Transverse colon (tissue), 4 donors: ENCODE results near the gene SHISA5. TPM values are rescaled to one million over a fixed set of nuclear protein-coding genes. Genes with fewer than 3 reads are reported as not detected.
"Not testable (repeated sequence)": the region's sequence is repeated elsewhere in the genome, so short reads cannot be mapped to it uniquely, and the experiment has no call there.

ENCODE experiments used
- DNase-seq: peaks from one replicate; pipeline ENCODE4 v3.0.0-alpha.2; 2019
- H3K27ac ChIP-seq, 4 donors: fragments of 200-600 bp; sonication (generic); 2 replicates each; pipeline ENCODE4 v1.5.1; 2016 to 2018; ENCODE audit warnings: inconsistent platforms in 4 of 4
- H3K27me3 ChIP-seq: fragments of 200-600 bp; sonication (generic); 2 replicates; pipeline ENCODE4 v1.5.1; 2017; ENCODE audit warnings: inconsistent platforms
- H3K36me3 ChIP-seq, 4 donors: fragments of 200-600 bp; sonication (generic); 2 replicates each; pipeline ENCODE4 v1.5.1; 2017 to 2019; ENCODE audit warnings: inconsistent platforms in 4 of 4
- H3K4me1 ChIP-seq, 4 donors: fragments of 200-600 bp; sonication (generic); 2 replicates each; pipeline ENCODE4 v1.5.1; 2017 to 2020; ENCODE audit warnings: inconsistent platforms in 4 of 4
- H3K4me3 ChIP-seq, 4 donors: fragments of 200-600 bp; sonication (generic); 1 replicate in 1 of 4; 2 replicates in 3 of 4; pipeline versions ENCODE4 v1.5.1 to v1.6.1; 2017 to 2019; ENCODE audit warnings: inconsistent platforms in 4 of 4
- H3K9me3 ChIP-seq, 2 donors: fragments of 200-600 bp; sonication (generic); 2 replicates each; pipeline ENCODE4 v1.5.1; 2017 to 2019; ENCODE audit warnings: inconsistent platforms in 2 of 2
- CTCF ChIP-seq, 5 experiments: fragments of 200-600 bp in 3 of 5; fragments of 450-650 bp in 2 of 5; sonication (generic) in 3 of 5; IDR thresholded peaks; 1 replicate in 2 of 5; 2 replicates in 3 of 5; pipeline ENCODE4 v1.5.1; 2016 to 2017; ENCODE audit warnings: antibody characterized with exemption in 5 of 5, inconsistent platforms in 3 of 5, mild to moderate bottlenecking in 2 of 5, moderate library complexity in 1 of 5
- EP300 ChIP-seq: sonication (generic); formaldehyde crosslinking; IDR thresholded peaks from one replicate; pipeline ENCODE4 v1.6.1; 2017; ENCODE audit warnings: antibody characterized with exemption, low read depth
- POLR2A ChIP-seq: fragments of 450-650 bp; IDR thresholded peaks from one replicate; pipeline ENCODE4 v1.6.1; 2016; ENCODE audit warnings: antibody characterized with exemption, mild to moderate bottlenecking, moderate library complexity
- POLR2AphosphoS5 ChIP-seq, 3 donors: sonication (generic); formaldehyde crosslinking; IDR thresholded peaks; one replicate each; pipeline ENCODE4 v1.6.1; 2016; ENCODE audit warnings: antibody characterized with exemption in 3 of 3
- WGBS, 2 donors: methylation state at CpG; one replicate each; pipeline ENCODE4 v1.1.5; 2018; ENCODE audit warnings: low coverage in 1 of 2; 5-methylcytosine and 5-hydroxymethylcytosine counted together
- in situ Hi-C, 4 donors: fragments of 200-750 bp; cut with MboI; loops; one replicate each; pipeline versions ENCODE4 v1.15.0 to v1.15.1; 2017; ENCODE audit warnings: low sequenced_read_pairs in 3 of 4, low pct_ligation_motif_present in 1 of 4, low pct_unique_long_range_greater_than_20kb in 1 of 4
- intact Hi-C: fragments of 100-400 bp; cut with DNase I; formaldehyde crosslinking; loops from one replicate; pipeline ENCODE4 v1.15.1; 2023; ENCODE audit warnings: low total_unique reads
- total RNA-seq, 4 donors: library from RNA; depleted of rRNA; stranded (reverse); fragments of >200 nt; gene quantifications; one replicate each; pipeline ENCODE4 v1.1.0, GENCODE V29; 2016

The SHISA5 gene
- total RNA-seq, 4 donors from 2014 or later: 72.9 to 89.4 (median 80.8) TPM

- DNase-seq: peak; percentile 95
- in situ Hi-C loops (loop anchor here in 1 of 4 donors (10.0 kb wide), 1 partner anchor 79 kb away; no protein-coding TSS in a partner anchor), intact Hi-C loops (loop anchor here (2.0 kb wide), 1 partner anchor 83 kb away; no protein-coding TSS in a partner anchor)
- peak overlapping the region; percentile 96 to 100 (median 99) for H3K27ac ChIP-seq
- 0 to 14% methylated on average over 10 to 18 of the region's 21 CpGs for WGBS, 2 donors
- H3K27me3 ChIP-seq: no peaks in the 10 kb centered on the region
- no peaks in the 10 kb centered on the region for H3K36me3 ChIP-seq
- peak overlapping the region; percentile 37 to 52 (median 46) for H3K4me3 ChIP-seq
- H3K9me3 ChIP-seq: no peaks in the 10 kb centered on the region
- TF ChIP-seq POLR2AphosphoS5 (IDR thresholded peaks at IDR 0.05) (peak; percentile 96 to 97 (median 96)), EP300 (no peak), CTCF (IDR thresholded peaks at IDR 0.05) (peak; percentile 53 to 83 (median 64)), POLR2A (peak; percentile 94)
- peaks cover 42 to 60% (median 51%) of the 10 kb centered on the region in 4 donors for H3K4me1 ChIP-seq
Observed at GRCh38 chr3:48465531-48466378, 38.2 kb downstream of the SHISA5 start.

DNA sequence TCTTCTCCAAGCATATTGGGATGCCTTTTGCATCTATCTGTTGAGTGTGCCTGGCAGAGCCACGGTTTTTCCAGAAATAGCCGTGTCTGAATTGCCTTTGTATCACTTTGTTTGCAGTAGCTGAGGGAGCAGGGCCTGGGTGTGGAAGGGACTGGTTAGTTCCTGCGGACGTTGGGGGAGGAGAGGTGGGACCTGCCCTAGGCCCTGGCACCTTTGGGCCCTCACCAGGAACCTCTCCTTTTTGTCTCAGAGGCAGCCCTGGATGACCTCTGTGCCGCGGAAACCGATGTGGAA, 38.8 kb downstream of the SHISA5 start:
- in situ Hi-C loops (loop anchor here in 1 of 4 donors (10.0 kb wide), 1 partner anchor 80 kb away; no protein-coding TSS in a partner anchor), intact Hi-C loops (loop anchor here (2.0 kb wide), 1 partner anchor 84 kb away; no protein-coding TSS in a partner anchor)
- Histone ChIP-seq H3K4me3 (no peak overlapping the region), H3K27me3 (no peaks in the 10 kb centered on the region), H3K4me1 (peaks cover 37 to 54% (median 47%) of the 10 kb centered on the region in 4 donors), H3K36me3 (peaks cover 0 to 4% (median 1%) of the 10 kb centered on the region in 4 donors), H3K9me3 (no peaks in the 10 kb centered on the region), H3K27ac (peak overlapping the region; percentile 96 to 100 (median 99))
- TF ChIP-seq EP300 (no peak), CTCF (IDR thresholded peaks at IDR 0.05) (no peak), POLR2A (no peak), POLR2AphosphoS5 (IDR thresholded peaks at IDR 0.05) (no peak)
- no peak for DNase-seq
- WGBS, 2 donors: 18% methylated on average over 7 of the region's 7 CpGs; no CpG with 5 or more reads in 1 of the 2 donors

GRCh38 chr3:48464713-48465221, 39.2 kb downstream of the SHISA5 start:
- H3K27me3 ChIP-seq: no peaks in the 10 kb centered on the region
- in situ Hi-C loops: loop anchor here in 1 of 4 donors (10.0 kb wide), 1 partner anchor 80 kb away; no protein-coding TSS in a partner anchor
- no peaks in the 10 kb centered on the region for H3K9me3 ChIP-seq
- peak overlapping the region; percentile 96 to 100 (median 99) for H3K27ac ChIP-seq
- DNase-seq: no peak
- peaks cover 32 to 50% (median 43%) of the 10 kb centered on the region in 4 donors for H3K4me1 ChIP-seq
- H3K4me3 ChIP-seq: no peak overlapping the region
- intact Hi-C loops: loop anchor here (2.0 kb wide), 1 partner anchor 84 kb away; no protein-coding TSS in a partner anchor
- TF ChIP-seq POLR2A (no peak), CTCF (IDR thresholded peaks at IDR 0.05) (no peak), EP300 (no peak), POLR2AphosphoS5 (IDR thresholded peaks at IDR 0.05) (no peak)
- peaks cover 0 to 8% (median 3%) of the 10 kb centered on the region in 4 donors for H3K36me3 ChIP-seq
- WGBS, 2 donors: 87% methylated on average over 12 of the region's 17 CpGs; no CpG with 5 or more reads in 1 of the 2 donors

GRCh38 chr3:48463703-48464102, 40.3 kb downstream of the SHISA5 start:
- 87% methylated on average over 9 of the region's 9 CpGs; no CpG with 5 or more reads in 1 of the 2 donors for WGBS, 2 donors
- peaks cover 26 to 40% (median 36%) of the 10 kb centered on the region in 4 donors for H3K4me1 ChIP-seq
- H3K9me3 ChIP-seq: no peaks in the 10 kb centered on the region
- no peaks in the 10 kb centered on the region for H3K27me3 ChIP-seq
- no peak for DNase-seq
- TF ChIP-seq CTCF (IDR thresholded peaks at IDR 0.05): no peak
- intact Hi-C loops: loop anchor here (2.0 kb wide), 1 partner anchor 85 kb away; no protein-coding TSS in a partner anchor
- no peak overlapping the region for H3K27ac ChIP-seq
- H3K36me3 ChIP-seq: peaks cover 0 to 17% (median 5%) of the 10 kb centered on the region in 4 donors
- no peak overlapping the region for H3K4me3 ChIP-seq
- in situ Hi-C loops: loop anchor here in 1 of 4 donors (10.0 kb wide), 1 partner anchor 81 kb away; no protein-coding TSS in a partner anchor

DNA sequence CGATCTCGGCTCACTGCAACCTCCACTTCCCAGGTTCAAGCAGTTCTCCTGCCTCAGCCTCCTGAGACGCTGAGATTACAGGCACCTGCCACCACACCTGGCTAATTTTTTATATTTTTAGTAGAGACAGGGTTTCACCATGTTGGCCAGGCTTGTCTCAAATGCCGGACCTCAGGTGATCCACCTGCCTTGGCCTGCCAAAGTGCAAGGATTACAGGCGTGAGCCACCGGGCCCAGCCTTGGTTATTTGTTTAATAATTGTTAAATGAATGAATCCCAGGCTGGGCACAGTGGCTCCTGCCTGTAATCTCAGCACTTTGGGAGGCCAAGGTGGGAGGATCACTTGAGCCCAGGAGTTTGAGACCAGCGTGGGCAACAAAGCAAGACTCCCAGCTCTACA, 42.2 kb downstream of the SHISA5 start:
- H3K36me3 ChIP-seq: peaks cover 0 to 21% (median 5%) of the 10 kb centered on the region in 4 donors

More for the DNA sequence above, 42.2 kb downstream of the SHISA5 start:
- H3K4me3 ChIP-seq, H3K9me3 ChIP-seq, H3K27ac ChIP-seq, DNase-seq, intact Hi-C loops, H3K27me3 ChIP-seq: not testable (repeated sequence)
- in situ Hi-C loops: loop anchor here in 1 of 4 donors (10.0 kb wide), 1 partner anchor 83 kb away; no protein-coding TSS in a partner anchor
- peaks cover 8 to 21% (median 16%) of the 10 kb centered on the region in 4 donors for H3K4me1 ChIP-seq
- 87 to 92% methylated on average over 3 to 7 of the region's 7 CpGs for WGBS, 2 donors
